Neural progenitor cell (in vitro differentiated cells): ENCODE results near the gene TMOD4. TPM values are rescaled to one million over a fixed set of nuclear protein-coding genes. Genes with fewer than 3 reads are reported as not detected.

Source experiments
- DNase-seq: peaks from one replicate; pipeline ENCODE4 v3.0.0-alpha.2; 2016; ENCODE audit warnings: low spot score
- H2AFZ ChIP-seq: fragments of 200-600 bp; sonication (generic); replicated peaks from 2 replicates; pipeline ENCODE4 v1.6.1; 2016; ENCODE audit warnings: antibody characterized with exemption
- H3F3A ChIP-seq: fragments of 200-600 bp; sonication (generic); 2 replicates; pipeline ENCODE4 v1.6.1; 2016; ENCODE audit warnings: antibody characterized with exemption, low read depth
- H3K27ac ChIP-seq: fragments of 200-600 bp; sonication (generic); 2 replicates; pipeline ENCODE4 v1.5.1; 2016; ENCODE audit warnings: mild to moderate bottlenecking
- H3K27me3 ChIP-seq: fragments of 200-600 bp; sonication (generic); 2 replicates; pipeline ENCODE4 v1.6.1; 2016; ENCODE audit warnings: mild to moderate bottlenecking, moderate library complexity
- H3K36me3 ChIP-seq: fragments of 200-600 bp; sonication (generic); 2 replicates; pipeline ENCODE4 v1.5.1; 2016
- H3K4me1 ChIP-seq: fragments of 200-600 bp; sonication (generic); 2 replicates; pipeline ENCODE4 v1.6.1; 2016; ENCODE audit warnings: mixed run types
- H3K4me2 ChIP-seq: fragments of 200-600 bp; sonication (generic); 2 replicates; pipeline ENCODE4 v1.6.1; 2016
- H3K4me3 ChIP-seq: fragments of 200-600 bp; sonication (generic); 2 replicates; pipeline ENCODE4 v1.5.1; 2016
- H3K79me2 ChIP-seq: fragments of 200-600 bp; sonication (generic); 2 replicates; pipeline ENCODE4 v1.6.1; 2016; ENCODE audit warnings: low read depth
- H3K9ac ChIP-seq: fragments of 200-600 bp; sonication (generic); 2 replicates; pipeline ENCODE4 v1.6.1; 2016
- H3K9me3 ChIP-seq: fragments of 200-600 bp; sonication (generic); 2 replicates; pipeline ENCODE4 v1.5.1; 2016; ENCODE audit warnings: low read depth
- H4K20me1 ChIP-seq: fragments of 200-600 bp; sonication (generic); 2 replicates; pipeline ENCODE4 v1.6.1; 2016; ENCODE audit warnings: low read depth
- H3K27ac Mint-ChIP-seq: 3 replicates; pipeline ENCODE4 v1.8.0; 2021; ENCODE audit warnings: mixed read lengths
- H3K27me3 Mint-ChIP-seq: 2 replicates; pipeline ENCODE4 v1.8.0; 2022; ENCODE audit warnings: low read depth, mild to moderate bottlenecking, inconsistent platforms, moderate library complexity, mixed read lengths; ENCODE audit not compliant: insufficient read depth
- H3K36me3 Mint-ChIP-seq: 3 replicates; pipeline ENCODE4 v1.8.0; 2021; ENCODE audit warnings: mixed read lengths
- H3K4me1 Mint-ChIP-seq: 3 replicates; pipeline ENCODE4 v1.8.0; 2021; ENCODE audit warnings: mixed read lengths
- H3K4me3 Mint-ChIP-seq: 3 replicates; pipeline ENCODE4 v1.8.0; 2021; ENCODE audit warnings: mild to moderate bottlenecking, moderate library complexity, mixed read lengths
- H3K9me3 Mint-ChIP-seq: 3 replicates; pipeline ENCODE4 v1.8.0; 2020; ENCODE audit warnings: mixed read lengths
- CTCF ChIP-seq: fragments of 200-600 bp; sonication (generic); IDR thresholded peaks from 2 replicates; pipeline ENCODE4 v1.5.1; 2017; ENCODE audit warnings: antibody characterized with exemption, mild to moderate bottlenecking
- EZH2 ChIP-seq: fragments of 200-600 bp; sonication (generic); IDR thresholded peaks from 2 replicates; pipeline ENCODE4 v1.6.1; 2017; ENCODE audit warnings: antibody characterized with exemption, mild to moderate bottlenecking, moderate library complexity
- EZH2phosphoT487 ChIP-seq: fragments of 200-600 bp; sonication (generic); IDR thresholded peaks from 2 replicates; pipeline ENCODE4 v1.6.1; 2017; ENCODE audit warnings: antibody characterized with exemption
- total RNA-seq: library from RNA; depleted of rRNA; stranded (reverse); fragments of >200 nt; gene quantifications from 2 replicates; pipeline ENCODE4 v1.2.3, GENCODE V29; 2015; ENCODE audit warnings: low replicate concordance

The TMOD4 gene
- total RNA-seq, 1 donor from 2014 or later, result not detected

- peak overlapping the region; percentile 59 for H3K9ac ChIP-seq
- H3K27me3 ChIP-seq, result no peaks in the 10 kb centered on the region
- peak overlapping the region; percentile 94 for H3K4me2 ChIP-seq
Observed at GRCh38 chr1:151165281-151165737, 10.5 kb downstream of the TMOD4 start.

GRCh38 chr1:151164732-151165280 is 11.0 kb downstream of the TMOD4 start:
- H3K9me3 Mint-ChIP-seq, result no peaks in the 10 kb centered on the region
- H3K9ac ChIP-seq, result peak overlapping the region; percentile 59
- H3K27me3 ChIP-seq, result no peaks in the 10 kb centered on the region
- no peaks in the 10 kb centered on the region for H3K36me3 ChIP-seq
- peaks cover 26% of the 10 kb centered on the region for H3K79me2 ChIP-seq
- H3K9me3 ChIP-seq, result no peaks in the 10 kb centered on the region
- peak overlapping the region; percentile 89 for H3K4me3 ChIP-seq
- H3F3A ChIP-seq, result peaks cover 21% of the 10 kb centered on the region
- H3K4me1 Mint-ChIP-seq, result peaks cover 19% of the 10 kb centered on the region
- peak overlapping the region; percentile 97 for H2AFZ ChIP-seq
- H3K4me1 ChIP-seq, result peaks cover 10% of the 10 kb centered on the region
- peaks cover 19% of the 10 kb centered on the region for H3K36me3 Mint-ChIP-seq
- peak overlapping the region; percentile 94 for H3K4me2 ChIP-seq
- peak overlapping the region; percentile 93 for H3K4me3 Mint-ChIP-seq
- H3K27ac ChIP-seq, result no peak overlapping the region
- no peak for DNase-seq
- TF ChIP-seq EZH2phosphoT487 (no peak), EZH2 (no peak), CTCF (no peak)
- peaks cover 4% of the 10 kb centered on the region for H3K27me3 Mint-ChIP-seq
- no peaks in the 10 kb centered on the region for H4K20me1 ChIP-seq
- H3K27ac Mint-ChIP-seq, result no peak overlapping the region

More at GRCh38 chr1:151165281-151165737, 10.5 kb downstream of the TMOD4 start:
- Histone ChIP-seq H2AFZ (peak overlapping the region; percentile 97), H3F3A (peaks cover 25% of the 10 kb centered on the region), H4K20me1 (no peaks in the 10 kb centered on the region), H3K27ac (no peak overlapping the region), H3K79me2 (peaks cover 26% of the 10 kb centered on the region), H3K4me3 (peak overlapping the region; percentile 89), H3K36me3 (no peaks in the 10 kb centered on the region), H3K4me1 (peaks cover 10% of the 10 kb centered on the region), H3K9me3 (no peaks in the 10 kb centered on the region)
- Mint-ChIP-seq H3K4me1 (peaks cover 19% of the 10 kb centered on the region), H3K4me3 (peak overlapping the region; percentile 93), H3K27ac (peak overlapping the region; percentile 94), H3K36me3 (peaks cover 17% of the 10 kb centered on the region), H3K9me3 (no peaks in the 10 kb centered on the region), H3K27me3 (peaks cover 4% of the 10 kb centered on the region)
- TF ChIP-seq EZH2phosphoT487, result no peak
- TF ChIP-seq EZH2, result no peak
- no peak for TF ChIP-seq CTCF
- peak; percentile 72 for DNase-seq

- Histone ChIP-seq H3K4me2 (no peak overlapping the region), H3K36me3 (no peaks in the 10 kb centered on the region), H3K4me1 (peaks cover 2% of the 10 kb centered on the region), H3K27me3 (no peaks in the 10 kb centered on the region), H3K27ac (no peak overlapping the region), H3K9ac (no peak overlapping the region), H3K79me2 (peaks cover 5% of the 10 kb centered on the region), H2AFZ (no peak overlapping the region), H3K4me3 (no peak overlapping the region), H4K20me1 (no peaks in the 10 kb centered on the region), H3F3A (peaks cover 7% of the 10 kb centered on the region), H3K9me3 (no peaks in the 10 kb centered on the region)
- no peak overlapping the region for H3K27ac Mint-ChIP-seq
- no peak for DNase-seq
- no peak overlapping the region for H3K4me3 Mint-ChIP-seq
- H3K36me3 Mint-ChIP-seq, result peaks cover 20% of the 10 kb centered on the region
- peaks cover 6% of the 10 kb centered on the region for H3K4me1 Mint-ChIP-seq
- TF ChIP-seq CTCF (no peak), EZH2 (no peak), EZH2phosphoT487 (no peak)
- peaks cover 3% of the 10 kb centered on the region for H3K27me3 Mint-ChIP-seq
- H3K9me3 Mint-ChIP-seq, result no peaks in the 10 kb centered on the region
Observed at GRCh38 chr1:151159373-151159772, 16.4 kb downstream of the TMOD4 start.
